Suprapubic skin (tissue), 4 donors: ENCODE data around the gene GPHB5. TPM values are rescaled to one million over a fixed set of nuclear protein-coding genes. Genes with fewer than 3 reads are reported as not detected.

ENCODE experiments used
- DNase-seq, 2 donors: peaks; one replicate each; pipeline ENCODE4 v3.0.0-alpha.2; 2019; ENCODE audit warnings: low spot score in 2 of 2
- H3K27ac ChIP-seq: fragments of 200-600 bp; sonication (generic); one replicate; pipeline ENCODE4 v1.5.1; 2019
- H3K27me3 ChIP-seq: fragments of 200-600 bp; sonication (generic); one replicate; pipeline ENCODE4 v1.5.1; 2019
- H3K36me3 ChIP-seq: fragments of 200-600 bp; sonication (generic); one replicate; pipeline ENCODE4 v1.5.1; 2019
- H3K4me1 ChIP-seq: fragments of 200-600 bp; sonication (generic); one replicate; pipeline ENCODE4 v1.5.1; 2019
- H3K4me3 ChIP-seq: fragments of 200-600 bp; sonication (generic); one replicate; pipeline ENCODE4 v1.5.1; 2019; ENCODE audit warnings: mild to moderate bottlenecking
- H3K9me3 ChIP-seq: fragments of 200-600 bp; sonication (generic); one replicate; pipeline ENCODE4 v1.5.1; 2019
- EP300 ChIP-seq: sonication (generic); formaldehyde crosslinking; IDR thresholded peaks from one replicate; pipeline ENCODE4 v1.6.1; 2017; ENCODE audit warnings: antibody characterized with exemption
- POLR2A ChIP-seq, 2 donors: fragments of 450-650 bp; IDR thresholded peaks; one replicate each; pipeline ENCODE4 v1.6.1; 2017; ENCODE audit warnings: antibody characterized with exemption in 2 of 2, mild to moderate bottlenecking in 2 of 2, moderate library complexity in 2 of 2
- POLR2AphosphoS5 ChIP-seq, 3 donors: sonication (generic); formaldehyde crosslinking; IDR thresholded peaks; one replicate each; pipeline ENCODE4 v1.6.1; 2017; ENCODE audit warnings: antibody characterized with exemption in 3 of 3
- WGBS: methylation state at CpG from one replicate; pipeline ENCODE4 v1.1.5; 2018; 5-methylcytosine and 5-hydroxymethylcytosine counted together
- total RNA-seq, 4 donors: library from RNA; depleted of rRNA; stranded (reverse); fragments of >200 nt; gene quantifications; one replicate each; pipeline ENCODE4 v1.1.0, GENCODE V29; 2016
- TF ChIP-seq, protein P1 (sequence below), 2 donors: fragments of 200-600 bp in 1 of 2; fragments of 450-650 bp in 1 of 2; sonication (generic) in 1 of 2; IDR thresholded peaks; one replicate each; pipeline ENCODE4 v1.5.1; 2016 to 2019; ENCODE audit warnings: antibody characterized with exemption in 2 of 2, mild to moderate bottlenecking in 1 of 2, moderate library complexity in 1 of 2

GPHB5 gene
- total RNA-seq, 4 donors from 2014 or later, result not detected

DNA sequence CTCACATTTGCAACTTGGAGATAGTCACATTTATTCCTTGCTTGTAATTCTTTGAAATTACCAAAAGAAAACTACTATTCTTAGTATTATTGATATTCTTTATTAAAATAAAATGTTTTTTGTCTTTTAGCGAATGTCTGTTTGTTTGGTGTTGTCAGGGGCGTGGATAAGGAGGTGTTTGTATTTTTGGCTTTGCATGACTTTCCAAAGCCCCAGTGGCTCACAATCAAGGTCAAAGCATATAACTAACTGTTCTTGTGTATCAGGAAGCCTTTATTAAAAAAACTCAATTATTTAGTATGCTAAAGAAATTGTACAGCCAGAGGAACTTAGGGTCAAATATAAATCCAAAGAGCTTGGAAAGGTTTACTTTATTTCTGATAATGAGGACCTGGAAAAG, 17.9 kb downstream of the GPHB5 start:
- H3K4me1 ChIP-seq, result no peaks in the 10 kb centered on the region
- no peak for TF ChIP-seq POLR2AphosphoS5 (IDR thresholded peaks at IDR 0.05)
- TF ChIP-seq POLR2A (IDR thresholded peaks at IDR 0.05), result no peak
- no peak for DNase-seq
- H3K36me3 ChIP-seq, result no peaks in the 10 kb centered on the region
- H3K9me3 ChIP-seq, result no peaks in the 10 kb centered on the region
- H3K27me3 ChIP-seq, result peaks cover 5% of the 10 kb centered on the region
- WGBS, result 85% methylated on average over 2 of the region's 2 CpGs
- H3K27ac ChIP-seq, result no peak overlapping the region
- no peak overlapping the region for H3K4me3 ChIP-seq

DNA sequence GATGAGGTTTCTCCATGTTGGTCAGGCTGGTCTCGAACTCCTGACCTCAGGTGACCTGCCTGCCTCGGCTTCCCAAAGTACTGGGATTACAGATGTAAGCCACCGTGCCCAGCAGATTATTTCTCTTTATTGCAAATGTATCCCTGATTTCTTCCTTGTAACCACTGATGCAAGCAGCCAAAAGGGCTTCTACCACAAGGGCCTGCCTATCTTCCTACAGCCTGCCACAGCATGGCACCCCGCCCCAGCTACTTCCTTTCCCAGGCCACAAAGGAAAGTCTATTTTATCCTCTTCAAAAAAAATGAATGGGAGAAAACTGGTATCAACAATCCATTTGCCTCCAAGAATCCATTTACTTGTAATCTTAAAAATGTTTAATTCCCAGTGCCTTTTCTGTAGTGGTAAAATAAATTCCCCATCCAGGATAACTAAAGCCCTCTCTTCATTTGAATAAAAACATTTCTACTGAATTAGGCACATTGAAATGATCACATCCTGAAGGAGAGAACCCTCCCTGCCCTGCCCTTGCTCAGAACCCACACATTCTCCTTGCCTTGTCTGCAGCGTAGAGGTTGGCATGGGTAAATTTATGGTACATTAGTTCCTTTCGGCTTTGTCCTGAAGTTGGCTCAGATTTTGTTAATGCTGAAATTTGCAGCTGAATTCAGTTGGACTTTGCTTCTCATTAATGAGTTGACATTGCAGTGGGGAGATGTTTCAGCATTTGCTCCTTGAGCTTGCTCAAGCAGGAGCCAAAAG, 19.2 kb downstream of the GPHB5 start:
- Histone ChIP-seq H3K9me3 (no peaks in the 10 kb centered on the region), H3K36me3 (no peaks in the 10 kb centered on the region), H3K4me3 (no peak overlapping the region), H3K4me1 (no peaks in the 10 kb centered on the region), H3K27ac (no peak overlapping the region), H3K27me3 (peaks cover 5% of the 10 kb centered on the region)
- TF ChIP-seq, protein P1, sequence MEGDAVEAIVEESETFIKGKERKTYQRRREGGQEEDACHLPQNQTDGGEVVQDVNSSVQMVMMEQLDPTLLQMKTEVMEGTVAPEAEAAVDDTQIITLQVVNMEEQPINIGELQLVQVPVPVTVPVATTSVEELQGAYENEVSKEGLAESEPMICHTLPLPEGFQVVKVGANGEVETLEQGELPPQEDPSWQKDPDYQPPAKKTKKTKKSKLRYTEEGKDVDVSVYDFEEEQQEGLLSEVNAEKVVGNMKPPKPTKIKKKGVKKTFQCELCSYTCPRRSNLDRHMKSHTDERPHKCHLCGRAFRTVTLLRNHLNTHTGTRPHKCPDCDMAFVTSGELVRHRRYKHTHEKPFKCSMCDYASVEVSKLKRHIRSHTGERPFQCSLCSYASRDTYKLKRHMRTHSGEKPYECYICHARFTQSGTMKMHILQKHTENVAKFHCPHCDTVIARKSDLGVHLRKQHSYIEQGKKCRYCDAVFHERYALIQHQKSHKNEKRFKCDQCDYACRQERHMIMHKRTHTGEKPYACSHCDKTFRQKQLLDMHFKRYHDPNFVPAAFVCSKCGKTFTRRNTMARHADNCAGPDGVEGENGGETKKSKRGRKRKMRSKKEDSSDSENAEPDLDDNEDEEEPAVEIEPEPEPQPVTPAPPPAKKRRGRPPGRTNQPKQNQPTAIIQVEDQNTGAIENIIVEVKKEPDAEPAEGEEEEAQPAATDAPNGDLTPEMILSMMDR (IDR thresholded peaks at IDR 0.05), result no peak
- TF ChIP-seq EP300, result no peak
- TF ChIP-seq POLR2A (IDR thresholded peaks at IDR 0.05), result no peak
- TF ChIP-seq POLR2AphosphoS5 (IDR thresholded peaks at IDR 0.05), result no peak
- WGBS, result 57% methylated on average over 6 of the region's 6 CpGs
- no peak for DNase-seq

- no peak overlapping the region for H3K27ac ChIP-seq
- DNase-seq, result no peak
- 71% methylated on average over 4 of the region's 4 CpGs for WGBS
Observed at GRCh38 chr14:63297372-63298063, 21.2 kb downstream of the GPHB5 start.

DNA sequence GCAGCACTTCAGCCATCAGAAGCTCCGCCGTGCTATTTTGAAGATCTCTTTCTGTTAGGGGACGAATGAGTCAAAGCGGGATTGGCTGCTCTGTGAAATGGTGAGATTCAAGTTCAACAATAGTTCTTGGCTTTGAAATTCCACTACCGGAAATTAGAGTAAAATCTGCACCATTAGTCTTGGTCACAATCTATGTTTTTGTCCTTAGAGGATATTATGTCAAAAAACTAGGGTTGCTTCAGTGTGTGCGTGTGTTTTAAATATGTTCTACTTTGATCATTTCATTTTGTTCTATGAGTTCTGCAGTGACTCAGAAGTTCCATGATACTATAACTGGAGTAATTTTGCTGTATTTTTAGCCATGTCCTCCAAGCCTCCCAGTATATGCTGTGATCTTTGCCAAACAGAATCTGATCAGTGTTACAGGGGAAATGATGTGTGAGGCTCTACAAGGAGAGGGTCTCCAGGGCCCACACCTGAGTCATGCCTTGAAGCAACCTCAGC, 22.6 kb downstream of the GPHB5 start:
- TF ChIP-seq POLR2AphosphoS5 (IDR thresholded peaks at IDR 0.05) (no peak), POLR2A (IDR thresholded peaks at IDR 0.05) (no peak), EP300 (no peak)
- TF ChIP-seq, protein P1 (IDR thresholded peaks at IDR 0.05), result no peak
- H3K4me3 ChIP-seq, result peak overlapping the region; percentile 23
- H3K36me3 ChIP-seq, result no peaks in the 10 kb centered on the region
- no peaks in the 10 kb centered on the region for H3K27me3 ChIP-seq
- WGBS, result 73% methylated on average over 6 of the region's 6 CpGs
- no peaks in the 10 kb centered on the region for H3K4me1 ChIP-seq
- H3K9me3 ChIP-seq, result no peaks in the 10 kb centered on the region
- H3K27ac ChIP-seq, result peak overlapping the region; percentile 33
- DNase-seq, result no peak

More at GRCh38 chr14:63297372-63298063, 21.2 kb downstream of the GPHB5 start:
- Histone ChIP-seq H3K27me3 (peaks cover 5% of the 10 kb centered on the region), H3K4me1 (no peaks in the 10 kb centered on the region), H3K36me3 (no peaks in the 10 kb centered on the region), H3K4me3 (no peak overlapping the region), H3K9me3 (no peaks in the 10 kb centered on the region)
- TF ChIP-seq POLR2AphosphoS5 (IDR thresholded peaks at IDR 0.05) (no peak), POLR2A (IDR thresholded peaks at IDR 0.05) (no peak), EP300 (no peak)
- TF ChIP-seq, protein P1 (IDR thresholded peaks at IDR 0.05), result no peak

- no peaks in the 10 kb centered on the region for H3K9me3 ChIP-seq
- no peak for DNase-seq
- no peaks in the 10 kb centered on the region for H3K4me1 ChIP-seq
- TF ChIP-seq POLR2A (IDR thresholded peaks at IDR 0.05) (no peak), EP300 (no peak), POLR2AphosphoS5 (IDR thresholded peaks at IDR 0.05) (no peak)
- TF ChIP-seq, protein P1 (IDR thresholded peaks at IDR 0.05), result no peak
- peak overlapping the region; percentile 33 for H3K27ac ChIP-seq
- WGBS, result 69% methylated on average over 8 of the region's 8 CpGs
- H3K4me3 ChIP-seq, result peak overlapping the region; percentile 23
- no peaks in the 10 kb centered on the region for H3K27me3 ChIP-seq
- H3K36me3 ChIP-seq, result no peaks in the 10 kb centered on the region
Observed at GRCh38 chr14:63295231-63295685, 23.5 kb downstream of the GPHB5 start.
